Gastrocnemius medialis (tissue), 4 donors: ENCODE measurements around the gene DNAJB12.

Experiments used
- POLR2A ChIP-seq, 2 donors: fragments of 450-650 bp; IDR thresholded peaks; one replicate each; pipeline ENCODE4 v1.6.1; 2017; ENCODE audit warnings: antibody characterized with exemption in 2 of 2, mild to moderate bottlenecking in 2 of 2, moderate library complexity in 2 of 2
- TF ChIP-seq, protein P1 (sequence below), 5 experiments: fragments of 450-650 bp in 3 of 5; fragments of 200-600 bp in 2 of 5; sonication (generic) in 2 of 5; IDR thresholded peaks in 4 of 5; conservative IDR thresholded peaks in 1 of 5; 1 replicate in 4 of 5; 2 replicates in 1 of 5; pipeline ENCODE4 v1.5.1; 2016 to 2019; ENCODE audit warnings: antibody characterized with exemption in 5 of 5, mild to moderate bottlenecking in 3 of 5, moderate library complexity in 3 of 5

DNA sequence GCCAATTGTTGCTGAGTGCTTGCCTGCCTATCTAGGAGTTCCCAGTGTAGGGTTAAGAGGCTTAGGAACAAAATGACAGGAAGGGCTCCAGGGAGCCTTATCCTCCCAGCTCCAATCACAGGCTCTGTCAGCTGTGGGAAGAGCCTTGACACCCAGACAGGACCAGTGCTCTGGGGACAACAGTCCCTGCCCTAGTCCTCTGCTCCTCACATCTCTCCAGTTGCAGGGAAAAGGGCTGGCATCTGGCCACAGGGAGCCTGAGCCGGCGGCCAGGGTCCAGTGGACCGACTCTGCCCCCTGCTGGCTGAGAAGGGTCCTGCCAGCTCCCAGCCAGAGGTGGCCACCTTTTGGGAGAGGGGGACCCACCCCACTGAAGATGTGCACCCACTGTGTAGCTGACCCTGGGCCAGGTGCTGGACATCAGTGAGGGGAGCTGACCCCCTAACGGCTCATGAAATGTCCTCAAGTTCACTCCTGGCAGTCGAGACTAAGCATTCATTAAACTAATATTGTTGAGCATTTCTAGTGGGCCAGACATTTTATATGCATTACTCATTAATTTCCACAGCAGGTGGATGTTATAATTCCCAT, 17.6 kb downstream of the DNAJB12 start:
- TF ChIP-seq, protein P1, sequence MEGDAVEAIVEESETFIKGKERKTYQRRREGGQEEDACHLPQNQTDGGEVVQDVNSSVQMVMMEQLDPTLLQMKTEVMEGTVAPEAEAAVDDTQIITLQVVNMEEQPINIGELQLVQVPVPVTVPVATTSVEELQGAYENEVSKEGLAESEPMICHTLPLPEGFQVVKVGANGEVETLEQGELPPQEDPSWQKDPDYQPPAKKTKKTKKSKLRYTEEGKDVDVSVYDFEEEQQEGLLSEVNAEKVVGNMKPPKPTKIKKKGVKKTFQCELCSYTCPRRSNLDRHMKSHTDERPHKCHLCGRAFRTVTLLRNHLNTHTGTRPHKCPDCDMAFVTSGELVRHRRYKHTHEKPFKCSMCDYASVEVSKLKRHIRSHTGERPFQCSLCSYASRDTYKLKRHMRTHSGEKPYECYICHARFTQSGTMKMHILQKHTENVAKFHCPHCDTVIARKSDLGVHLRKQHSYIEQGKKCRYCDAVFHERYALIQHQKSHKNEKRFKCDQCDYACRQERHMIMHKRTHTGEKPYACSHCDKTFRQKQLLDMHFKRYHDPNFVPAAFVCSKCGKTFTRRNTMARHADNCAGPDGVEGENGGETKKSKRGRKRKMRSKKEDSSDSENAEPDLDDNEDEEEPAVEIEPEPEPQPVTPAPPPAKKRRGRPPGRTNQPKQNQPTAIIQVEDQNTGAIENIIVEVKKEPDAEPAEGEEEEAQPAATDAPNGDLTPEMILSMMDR (IDR thresholded peaks at IDR 0.05 in 4 of 5, conservative IDR thresholded peaks at IDR 0.05 in 1 of 5): peak; percentile 96 to 99 (median 98)
- TF ChIP-seq POLR2A (IDR thresholded peaks at IDR 0.05): no peak
